Peyer's patch (tissue), 4 donors: ENCODE results near the gene FOXO6.
"Not testable (repeated sequence)": the region's sequence is repeated elsewhere in the genome, so short reads cannot be mapped to it uniquely, and the experiment has no call there.

Experiments used
- POLR2A ChIP-seq, 2 donors: fragments of 450-650 bp; IDR thresholded peaks; one replicate each; pipeline ENCODE4 v1.5.1; 2017; ENCODE audit warnings: antibody characterized with exemption in 2 of 2, mild to moderate bottlenecking in 2 of 2, moderate library complexity in 2 of 2
- TF ChIP-seq, protein P1 (sequence below), 6 experiments: fragments of 450-650 bp in 4 of 6; fragments of 200-600 bp in 2 of 6; sonication (generic) in 1 of 6; IDR thresholded peaks; one replicate each; pipeline ENCODE4 v1.5.1; 2017 to 2019; ENCODE audit warnings: antibody characterized with exemption in 6 of 6, mild to moderate bottlenecking in 3 of 6, moderate library complexity in 1 of 6

DNA sequence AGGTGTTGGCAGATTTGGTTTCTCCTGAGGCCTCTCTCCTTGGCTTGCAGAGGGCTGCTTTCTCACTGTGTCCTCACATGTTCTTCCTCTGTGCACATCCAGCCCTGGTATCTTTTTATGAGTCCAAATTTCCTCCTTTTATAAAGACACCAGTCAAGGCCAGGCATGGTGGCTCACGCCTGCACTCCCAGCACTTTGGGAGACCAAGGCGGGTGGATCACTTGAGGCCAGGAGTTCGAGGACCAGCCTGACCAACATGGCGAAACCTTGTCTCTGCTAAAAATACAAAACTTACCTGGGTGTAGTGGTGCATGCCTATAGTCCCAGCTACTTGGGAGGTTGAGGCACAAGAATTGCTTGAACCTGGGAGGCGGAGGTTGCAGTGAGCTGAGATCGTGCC lies 29.1 kb upstream of the FOXO6 start:
- TF ChIP-seq, protein P1, sequence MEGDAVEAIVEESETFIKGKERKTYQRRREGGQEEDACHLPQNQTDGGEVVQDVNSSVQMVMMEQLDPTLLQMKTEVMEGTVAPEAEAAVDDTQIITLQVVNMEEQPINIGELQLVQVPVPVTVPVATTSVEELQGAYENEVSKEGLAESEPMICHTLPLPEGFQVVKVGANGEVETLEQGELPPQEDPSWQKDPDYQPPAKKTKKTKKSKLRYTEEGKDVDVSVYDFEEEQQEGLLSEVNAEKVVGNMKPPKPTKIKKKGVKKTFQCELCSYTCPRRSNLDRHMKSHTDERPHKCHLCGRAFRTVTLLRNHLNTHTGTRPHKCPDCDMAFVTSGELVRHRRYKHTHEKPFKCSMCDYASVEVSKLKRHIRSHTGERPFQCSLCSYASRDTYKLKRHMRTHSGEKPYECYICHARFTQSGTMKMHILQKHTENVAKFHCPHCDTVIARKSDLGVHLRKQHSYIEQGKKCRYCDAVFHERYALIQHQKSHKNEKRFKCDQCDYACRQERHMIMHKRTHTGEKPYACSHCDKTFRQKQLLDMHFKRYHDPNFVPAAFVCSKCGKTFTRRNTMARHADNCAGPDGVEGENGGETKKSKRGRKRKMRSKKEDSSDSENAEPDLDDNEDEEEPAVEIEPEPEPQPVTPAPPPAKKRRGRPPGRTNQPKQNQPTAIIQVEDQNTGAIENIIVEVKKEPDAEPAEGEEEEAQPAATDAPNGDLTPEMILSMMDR (IDR thresholded peaks at IDR 0.05): not testable (repeated sequence)
- not testable (repeated sequence) for TF ChIP-seq POLR2A (IDR thresholded peaks at IDR 0.05)
